Measurements from ENCODE around the gene CD79A.

Gene CD79A

GRCh38 chr19:41928754-41929535, 51.9 kb downstream of the CD79A start:
- H3K4me3 ChIP-seq (ENCODE audit: low read depth, low read length), result no peak overlapping the region
- TF ChIP-seq, protein P1, sequence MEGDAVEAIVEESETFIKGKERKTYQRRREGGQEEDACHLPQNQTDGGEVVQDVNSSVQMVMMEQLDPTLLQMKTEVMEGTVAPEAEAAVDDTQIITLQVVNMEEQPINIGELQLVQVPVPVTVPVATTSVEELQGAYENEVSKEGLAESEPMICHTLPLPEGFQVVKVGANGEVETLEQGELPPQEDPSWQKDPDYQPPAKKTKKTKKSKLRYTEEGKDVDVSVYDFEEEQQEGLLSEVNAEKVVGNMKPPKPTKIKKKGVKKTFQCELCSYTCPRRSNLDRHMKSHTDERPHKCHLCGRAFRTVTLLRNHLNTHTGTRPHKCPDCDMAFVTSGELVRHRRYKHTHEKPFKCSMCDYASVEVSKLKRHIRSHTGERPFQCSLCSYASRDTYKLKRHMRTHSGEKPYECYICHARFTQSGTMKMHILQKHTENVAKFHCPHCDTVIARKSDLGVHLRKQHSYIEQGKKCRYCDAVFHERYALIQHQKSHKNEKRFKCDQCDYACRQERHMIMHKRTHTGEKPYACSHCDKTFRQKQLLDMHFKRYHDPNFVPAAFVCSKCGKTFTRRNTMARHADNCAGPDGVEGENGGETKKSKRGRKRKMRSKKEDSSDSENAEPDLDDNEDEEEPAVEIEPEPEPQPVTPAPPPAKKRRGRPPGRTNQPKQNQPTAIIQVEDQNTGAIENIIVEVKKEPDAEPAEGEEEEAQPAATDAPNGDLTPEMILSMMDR (IDR thresholded peaks at IDR 0.05; ENCODE audit: control insufficient read depth, extremely low read depth, insufficient read depth), result no peak
- DNase-seq (ENCODE audit: low read depth), result no peak

GRCh38 chr19:41929536-41930071, 52.5 kb downstream of the CD79A start:
- no peak overlapping the region for H3K4me3 ChIP-seq (ENCODE audit: low read depth, low read length)
- DNase-seq (ENCODE audit: low read depth), result no peak
- TF ChIP-seq, protein P1 (IDR thresholded peaks at IDR 0.05; ENCODE audit: control insufficient read depth, extremely low read depth, insufficient read depth), result no peak

DNA sequence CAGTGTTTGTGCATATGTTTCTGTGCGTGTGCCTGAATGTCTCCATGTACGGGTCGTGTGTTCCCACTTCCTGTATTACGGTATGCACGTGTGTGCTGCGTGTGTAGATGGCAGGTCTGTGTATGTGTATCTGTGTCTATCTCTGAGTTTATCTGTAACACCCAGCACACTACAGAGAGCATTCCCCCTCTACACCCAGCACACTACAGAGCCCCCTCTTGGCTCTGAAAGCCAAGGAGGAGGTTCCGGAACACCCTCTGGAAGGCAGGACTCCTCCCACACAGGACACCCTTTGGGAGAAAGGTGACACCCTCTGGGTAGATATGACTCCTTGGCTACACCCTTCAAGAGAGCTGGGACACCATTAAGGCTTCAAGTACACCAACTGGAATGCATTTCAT, 53.2 kb downstream of the CD79A start:
- DNase-seq (ENCODE audit: low read depth), result no peak
- no peak overlapping the region for H3K4me3 ChIP-seq (ENCODE audit: low read depth, low read length)
- TF ChIP-seq, protein P1 (IDR thresholded peaks at IDR 0.05; ENCODE audit: control insufficient read depth, extremely low read depth, insufficient read depth), result no peak
